AG09319 (cell line): ENCODE results near the gene GPR50.

ENCODE experiments used
- DNase-seq: peaks from one replicate; pipeline ENCODE4 v3.0.0-alpha.2; 2010; ENCODE audit warnings: low read depth; ENCODE audit errors: extremely low read depth
- CTCF ChIP-seq: IDR thresholded peaks from 2 replicates; pipeline ENCODE4 v1.5.1; 2011; ENCODE audit warnings: low read depth, mild to moderate bottlenecking, inconsistent platforms, low read length, moderate library complexity

Gene GPR50

GRCh38 chrX:151180400-151180799 is 4.0 kb downstream of the GPR50 start:
- no peak for DNase-seq
- TF ChIP-seq CTCF: no peak

DNA sequence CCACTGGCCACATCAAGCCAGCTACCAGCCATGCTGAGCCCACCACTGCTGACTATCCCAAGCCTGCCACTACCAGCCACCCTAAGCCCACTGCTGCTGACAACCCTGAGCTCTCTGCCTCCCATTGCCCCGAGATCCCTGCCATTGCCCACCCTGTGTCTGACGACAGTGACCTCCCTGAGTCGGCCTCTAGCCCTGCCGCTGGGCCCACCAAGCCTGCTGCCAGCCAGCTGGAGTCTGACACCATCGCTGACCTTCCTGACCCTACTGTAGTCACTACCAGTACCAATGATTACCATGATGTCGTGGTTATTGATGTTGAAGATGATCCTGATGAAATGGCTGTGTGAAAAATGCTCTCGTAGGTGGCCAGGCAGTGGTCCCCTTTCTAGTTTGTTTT is 4.7 kb downstream of the GPR50 start:
- TF ChIP-seq CTCF: no peak
- no peak for DNase-seq

DNA sequence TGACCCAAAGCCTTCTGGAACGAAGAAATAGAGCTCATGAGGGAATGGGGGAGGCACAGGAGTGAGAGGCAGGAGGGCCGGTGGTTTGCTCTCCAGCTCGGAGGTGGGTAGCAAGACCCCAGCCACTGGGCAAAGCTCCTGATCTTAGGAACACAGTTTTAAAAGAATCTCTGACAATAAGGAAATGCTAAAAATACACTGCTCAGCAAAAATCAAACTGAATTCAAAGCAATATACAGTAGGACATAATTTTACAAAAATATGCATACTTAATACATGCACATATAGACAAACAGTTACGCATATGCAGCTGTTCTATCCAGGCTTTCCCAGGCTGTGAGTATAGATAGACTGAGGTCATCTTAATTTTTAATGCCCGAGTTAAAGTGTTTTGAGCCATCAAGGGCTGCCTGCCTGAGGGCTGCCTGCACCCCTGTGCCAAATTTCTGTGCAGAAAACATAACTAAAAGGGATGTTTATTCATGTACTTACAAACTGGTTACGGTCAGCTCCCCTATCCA is 6.9 kb downstream of the GPR50 start:
- DNase-seq: no peak
- no peak for TF ChIP-seq CTCF

DNA sequence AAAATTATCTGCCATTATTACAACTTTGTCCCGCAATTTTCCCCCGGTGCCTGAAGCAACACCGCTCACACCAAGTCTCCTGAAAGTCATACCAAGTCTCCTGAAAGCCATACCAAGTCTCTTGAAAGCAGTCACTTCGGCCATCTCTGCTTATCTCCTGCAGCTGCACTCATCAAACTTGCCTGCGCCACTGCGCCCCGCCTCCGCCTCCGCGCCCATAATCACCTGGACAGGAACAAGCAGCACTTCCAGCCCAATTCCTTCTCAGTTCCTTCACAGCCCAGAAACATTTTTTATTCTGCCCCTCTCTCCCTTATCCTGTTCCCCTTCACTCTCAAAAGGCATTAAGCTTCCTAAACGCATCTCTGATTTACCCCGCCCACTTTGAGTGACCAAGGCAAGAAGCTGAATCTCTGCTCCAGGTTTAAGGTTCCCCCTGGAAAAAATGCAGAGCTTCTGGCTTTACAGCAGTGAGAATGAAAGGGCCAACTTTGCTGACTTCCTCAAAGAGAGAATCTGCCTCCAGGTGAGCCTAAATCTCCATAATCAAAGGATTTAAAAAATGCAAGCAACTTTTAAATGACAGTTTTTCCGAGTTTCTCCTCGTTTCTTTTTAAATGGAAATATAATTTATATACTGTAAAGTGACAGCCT is 7.7 kb downstream of the GPR50 start:
- DNase-seq: no peak
- no peak for TF ChIP-seq CTCF

DNA sequence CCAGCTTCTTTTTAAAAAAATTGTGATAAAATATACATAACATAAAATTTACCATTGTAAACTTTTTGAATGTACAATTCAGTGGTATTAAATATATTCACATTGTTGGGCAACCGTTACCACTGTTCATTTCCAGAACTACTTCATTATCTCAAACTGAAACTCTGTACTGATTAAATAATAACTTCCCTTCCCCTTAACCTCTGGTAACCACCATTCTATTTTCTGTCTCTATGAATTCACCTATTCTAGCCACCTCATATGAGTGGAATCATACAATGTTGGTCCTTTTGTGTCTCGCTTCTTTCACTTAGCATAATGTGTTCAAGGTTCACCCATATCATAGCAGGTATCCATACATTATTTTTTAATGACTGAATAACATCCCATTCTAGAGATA is 8.3 kb downstream of the GPR50 start:
- no peak for TF ChIP-seq CTCF
- DNase-seq: no peak

DNA sequence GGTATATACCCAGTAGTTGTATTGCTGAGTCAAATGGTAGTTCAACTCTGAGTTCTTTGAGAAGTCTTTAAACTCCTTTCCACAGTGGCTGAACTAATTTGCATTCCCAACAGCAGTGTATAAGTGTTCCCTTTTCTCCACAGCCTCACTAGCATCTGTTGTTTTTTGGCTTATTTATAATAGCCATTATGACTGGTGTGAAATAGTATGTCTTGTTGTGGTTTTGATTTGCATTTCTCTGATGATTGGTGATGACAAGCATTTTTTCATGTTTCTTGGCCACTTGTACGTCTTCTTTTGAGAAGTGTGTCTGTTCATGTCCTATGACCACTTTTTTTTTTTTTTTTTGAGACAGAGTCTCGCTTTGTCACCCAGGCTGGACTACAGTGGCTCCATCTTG is 30.5 kb downstream of the GPR50 start:
- DNase-seq: no peak
- TF ChIP-seq CTCF: no peak

GRCh38 chrX:151225843-151226242 is 49.5 kb downstream of the GPR50 start:
- TF ChIP-seq CTCF: no peak
- DNase-seq: no peak
